Measurements from ENCODE around the gene RUNX2.

The RUNX2 gene

GRCh38 chr6:45599053-45599452 lies 270.9 kb downstream of the RUNX2 start:
- DNase-seq, result no peak

GRCh38 chr6:45605971-45606370 lies 277.8 kb downstream of the RUNX2 start:
- no peak for DNase-seq

GRCh38 chr6:45606831-45607400 lies 278.8 kb downstream of the RUNX2 start:
- DNase-seq, result no peak

GRCh38 chr6:45607798-45608197 lies 279.7 kb downstream of the RUNX2 start:
- no peak for DNase-seq

- no peak for DNase-seq
Observed at GRCh38 chr6:45608252-45608913, 280.3 kb downstream of the RUNX2 start.

- DNase-seq, result no peak
Observed at GRCh38 chr6:45609141-45609638, 281.1 kb downstream of the RUNX2 start.

GRCh38 chr6:45610374-45610773 lies 282.2 kb downstream of the RUNX2 start:
- no peak for DNase-seq

- no peak for DNase-seq
Observed at GRCh38 chr6:45610832-45611231, 282.7 kb downstream of the RUNX2 start.

GRCh38 chr6:45611491-45611890 lies 283.4 kb downstream of the RUNX2 start:
- no peak for DNase-seq

- DNase-seq, result no peak
Observed at GRCh38 chr6:45613656-45614055, 285.5 kb downstream of the RUNX2 start.

GRCh38 chr6:45614488-45615285 lies 286.6 kb downstream of the RUNX2 start:
- DNase-seq, result no peak

- no peak for DNase-seq
Observed at GRCh38 chr6:45616209-45616608, 288.1 kb downstream of the RUNX2 start.

GRCh38 chr6:45617441-45617840 lies 289.3 kb downstream of the RUNX2 start:
- no peak for DNase-seq

GRCh38 chr6:45618259-45618658 lies 290.1 kb downstream of the RUNX2 start:
- no peak for DNase-seq

- DNase-seq, result no peak
Observed at GRCh38 chr6:45619211-45619760, 291.2 kb downstream of the RUNX2 start.

GRCh38 chr6:45619994-45620471 lies 291.9 kb downstream of the RUNX2 start:
- no peak for DNase-seq

- no peak for DNase-seq
Observed at GRCh38 chr6:45624228-45624627, 296.1 kb downstream of the RUNX2 start.

- no peak for DNase-seq
Observed at GRCh38 chr6:45625191-45625664, 297.1 kb downstream of the RUNX2 start.

- no peak for DNase-seq
Observed at GRCh38 chr6:45626087-45626891, 298.2 kb downstream of the RUNX2 start.

- no peak for DNase-seq
Observed at GRCh38 chr6:45630314-45630713, 302.2 kb downstream of the RUNX2 start.

GRCh38 chr6:45630801-45631200 lies 302.7 kb downstream of the RUNX2 start:
- DNase-seq, result no peak

GRCh38 chr6:45631396-45631795 lies 303.3 kb downstream of the RUNX2 start:
- DNase-seq, result no peak
